DMS 273 treated with DMSO at 0.1 percent for 48 hours (cell line): ENCODE results near the gene TPM2.

Experiments used
- DNase-seq: peaks from one replicate; lab custom pipeline; 2025; lab: John Stamatoyannopoulos, UW

The TPM2 gene

DNA sequence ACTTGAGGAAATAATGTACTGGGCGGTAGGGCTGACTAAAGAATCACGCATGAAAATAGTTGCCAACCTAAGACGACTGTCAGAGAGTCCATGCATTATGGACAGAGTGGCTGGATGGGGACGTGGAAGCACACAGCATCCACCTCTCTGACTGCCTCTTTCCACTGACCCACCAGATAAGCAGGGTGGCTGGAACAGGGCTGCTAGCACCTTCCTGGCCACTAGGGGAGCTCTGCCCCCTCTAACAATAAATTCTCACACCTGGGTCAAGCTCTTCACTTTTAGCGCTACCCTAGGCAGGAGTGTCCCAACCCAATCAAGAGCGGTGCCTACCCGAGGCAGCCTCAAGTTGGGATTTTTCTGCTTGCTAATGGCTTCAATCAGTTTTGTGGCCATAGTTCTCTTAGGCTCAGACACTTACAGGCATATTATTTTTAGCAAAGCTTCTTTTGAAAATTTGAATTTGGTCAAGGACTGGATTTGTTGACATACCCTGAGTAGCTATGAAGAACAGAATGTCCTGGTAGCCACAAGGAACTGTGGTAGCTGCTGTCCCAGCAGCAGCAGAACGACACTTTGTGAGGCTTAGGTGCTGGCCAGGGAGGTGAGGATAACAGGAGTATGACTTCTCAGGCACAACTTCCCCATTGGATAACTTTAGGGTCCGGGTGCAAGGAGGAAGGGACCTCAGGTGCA is 6.9 kb upstream of the TPM2 start:
- no peak for DNase-seq

DNA sequence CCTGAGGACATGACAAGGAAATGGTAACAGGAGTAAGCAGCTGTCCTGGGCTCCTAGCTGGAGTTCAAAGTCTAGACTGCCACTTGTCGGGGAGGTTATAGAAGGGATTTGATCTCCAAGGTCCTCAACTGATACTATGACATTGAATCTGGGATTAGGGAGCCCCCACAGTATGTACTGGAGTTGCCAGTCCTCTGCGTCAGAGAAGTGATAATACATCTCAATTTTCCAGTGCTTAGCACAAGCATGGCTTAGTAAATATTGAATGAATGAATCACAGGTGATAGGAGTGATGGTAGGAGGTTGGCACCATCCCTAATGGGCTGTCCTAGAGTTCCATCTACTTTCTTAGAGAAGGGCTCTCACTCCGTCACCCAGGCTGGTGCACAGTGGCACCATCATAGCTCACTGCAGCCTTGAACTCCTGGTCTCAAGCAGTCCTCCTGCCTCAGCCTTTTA is 6.2 kb upstream of the TPM2 start:
- DNase-seq, result no peak

DNA sequence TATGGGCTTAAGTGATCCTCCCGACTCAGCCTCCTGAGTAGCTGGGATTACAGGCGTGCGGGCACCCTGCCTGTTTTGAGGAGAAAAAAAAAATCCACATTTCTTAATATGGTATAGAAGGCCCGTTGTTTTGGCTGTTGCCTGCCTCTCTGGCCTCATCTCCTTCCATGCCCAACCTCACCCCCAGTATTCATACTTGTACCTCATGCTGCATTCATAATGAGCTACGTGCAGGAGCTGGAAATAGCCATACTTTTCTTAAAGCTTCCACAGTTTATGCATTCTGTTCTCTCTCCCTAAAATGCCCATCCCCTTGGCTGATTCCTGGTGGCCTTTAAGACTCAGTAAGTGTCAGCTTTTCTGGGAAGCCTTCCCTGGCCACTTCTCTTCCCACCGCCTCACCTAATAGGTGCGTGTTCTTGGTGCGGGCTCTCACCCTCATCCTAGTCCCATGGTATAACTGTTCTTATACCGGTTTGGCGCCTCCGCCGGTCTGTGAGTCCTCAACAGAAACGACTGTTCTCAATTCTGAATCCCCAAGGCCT is 2.1 kb upstream of the TPM2 start:
- no peak for DNase-seq

DNA sequence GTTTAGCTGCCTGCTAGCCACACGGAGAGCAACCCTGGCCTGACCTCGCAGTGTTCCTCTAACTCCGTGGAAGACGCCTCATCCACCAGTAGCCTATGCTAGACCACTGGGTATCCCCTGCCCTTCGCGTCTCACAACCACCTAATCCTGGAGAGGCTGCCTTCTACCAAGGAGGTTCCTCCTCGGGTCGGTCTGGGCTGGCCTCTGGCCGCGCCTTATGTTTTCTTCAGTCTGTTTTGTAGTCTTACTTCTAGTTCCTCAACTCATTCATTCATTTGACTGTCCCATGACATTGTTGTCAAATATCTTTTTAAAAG is 1.6 kb upstream of the TPM2 start:
- DNase-seq, result no peak

DNA sequence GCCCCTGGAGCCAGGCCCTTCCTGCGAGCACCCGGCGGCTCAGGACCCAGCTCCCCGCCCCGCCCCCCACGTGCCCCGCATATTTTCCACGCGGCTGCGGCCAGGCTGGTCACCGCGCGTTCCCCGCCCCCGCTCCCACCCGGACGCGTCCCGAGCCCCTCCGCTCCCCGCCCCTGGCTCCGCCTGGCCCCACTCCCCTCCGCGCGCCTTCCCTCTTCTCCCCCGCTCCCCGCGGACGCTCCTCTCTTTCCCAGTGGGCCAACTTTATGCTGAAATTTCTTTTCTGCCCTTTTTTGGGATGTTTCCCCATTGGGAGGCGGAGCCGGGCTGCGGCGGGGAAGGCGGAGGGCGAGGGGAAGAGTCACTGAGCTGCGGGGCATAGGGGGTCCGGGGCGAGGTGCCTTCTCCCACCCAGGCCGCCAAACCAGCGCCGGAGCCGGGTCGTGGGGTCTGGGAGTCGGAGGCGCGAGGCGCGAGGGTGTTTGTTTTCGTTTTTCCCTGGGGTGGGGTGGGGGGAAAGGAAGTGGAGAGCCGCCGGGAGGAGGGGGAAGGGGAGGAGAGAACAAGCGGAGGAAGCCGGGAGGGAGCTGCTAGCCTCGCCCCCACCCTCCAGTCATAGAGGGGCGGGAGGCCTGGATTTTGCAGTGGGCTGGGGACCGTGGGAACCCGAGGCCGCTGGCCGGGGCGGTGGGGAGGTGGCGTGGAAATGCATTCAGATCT is 1.0 kb upstream of the TPM2 start:
- no peak for DNase-seq

DNA sequence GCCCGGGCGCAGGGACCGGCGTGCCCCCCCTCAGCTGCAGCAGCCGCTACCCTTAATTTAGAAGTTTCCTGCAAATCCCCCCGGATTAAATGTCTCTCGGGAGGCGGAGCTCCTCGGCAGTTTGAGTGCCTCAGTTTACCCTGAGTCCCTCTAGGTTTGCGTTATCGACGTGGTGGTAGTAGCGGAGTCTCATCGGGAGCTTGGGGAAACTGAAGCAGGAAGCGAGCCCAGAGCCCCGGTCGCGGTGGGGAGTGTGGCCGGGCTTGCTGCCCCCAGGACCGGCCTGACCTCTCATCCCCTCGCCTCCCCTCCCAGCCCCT is 529 bp upstream of the TPM2 start:
- no peak for DNase-seq

DNA sequence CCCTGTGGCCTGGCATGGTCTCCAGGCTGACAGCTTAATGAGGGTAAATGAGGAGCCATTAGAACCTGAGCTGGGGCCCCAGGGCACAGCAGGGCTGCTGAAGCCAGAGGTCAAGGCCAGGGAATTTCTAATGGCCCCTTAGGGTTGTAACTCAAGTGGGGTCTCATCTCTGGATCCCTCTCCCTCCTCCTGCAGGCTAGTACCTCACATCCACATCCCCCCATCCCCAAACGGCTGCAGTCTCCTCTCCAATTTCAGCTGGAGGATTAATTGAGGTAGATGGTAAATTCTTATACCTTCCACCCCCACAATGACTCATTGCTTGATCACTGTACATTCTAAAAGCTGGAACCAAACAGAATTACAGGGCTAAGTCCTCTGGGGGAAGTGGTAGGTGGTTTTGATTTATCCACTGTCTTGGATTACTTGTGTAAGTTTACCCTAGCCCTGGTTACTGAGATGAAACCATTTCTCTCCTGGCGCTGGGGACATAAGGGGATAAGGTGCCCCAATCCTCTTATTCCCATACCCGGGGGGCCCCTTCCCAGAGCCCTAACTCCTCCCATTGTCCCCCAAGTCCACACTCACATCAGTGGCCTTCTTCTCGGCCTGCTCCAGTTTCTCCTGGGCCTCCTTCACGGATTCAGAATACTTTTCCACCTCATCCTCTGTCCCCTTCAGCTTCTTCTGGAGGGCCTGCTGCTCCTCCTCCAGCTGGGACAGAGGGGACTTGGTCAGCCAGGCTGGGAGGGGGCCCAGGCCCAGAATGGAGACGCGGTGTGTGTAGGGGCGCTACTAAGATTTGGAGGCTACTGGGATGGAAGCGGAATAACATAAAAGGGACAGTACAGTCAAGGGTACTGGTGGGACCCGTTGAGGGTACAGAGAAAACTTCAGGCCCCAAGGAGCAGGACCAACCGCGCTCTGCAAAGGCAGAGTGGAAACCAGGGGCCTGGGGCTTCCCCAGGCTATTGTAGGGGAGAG is 875 bp downstream of the TPM2 start:
- DNase-seq, result peak; percentile 18

DNA sequence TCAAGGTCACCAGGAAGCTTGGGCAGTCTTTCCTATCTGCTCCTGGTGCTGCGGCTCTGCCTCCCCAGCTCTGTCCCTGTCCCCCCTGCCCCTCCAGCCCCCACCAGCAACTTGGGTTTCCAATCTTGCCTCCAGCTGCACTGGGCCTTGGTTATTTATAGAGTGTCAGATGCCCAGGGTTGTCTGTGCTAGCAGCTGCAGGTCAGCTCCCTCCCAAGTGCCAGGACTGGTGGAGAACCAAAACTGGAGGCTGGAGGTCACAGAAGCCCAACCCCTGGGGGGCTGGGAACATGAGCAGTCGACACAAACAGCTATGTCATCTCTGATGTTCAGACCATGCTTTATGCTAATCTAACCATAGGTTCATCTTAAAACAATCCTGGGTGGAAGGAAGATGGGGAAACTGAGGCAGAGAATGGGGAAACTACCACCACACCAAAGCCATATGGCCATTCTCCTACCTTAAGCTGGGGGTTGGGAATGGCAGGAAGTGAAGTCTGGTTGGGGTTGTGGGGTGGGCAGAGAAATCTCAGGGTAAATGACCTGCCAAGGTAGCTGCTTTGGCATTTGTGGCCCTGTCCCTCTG is 1.7 kb downstream of the TPM2 start:
- DNase-seq, result no peak

DNA sequence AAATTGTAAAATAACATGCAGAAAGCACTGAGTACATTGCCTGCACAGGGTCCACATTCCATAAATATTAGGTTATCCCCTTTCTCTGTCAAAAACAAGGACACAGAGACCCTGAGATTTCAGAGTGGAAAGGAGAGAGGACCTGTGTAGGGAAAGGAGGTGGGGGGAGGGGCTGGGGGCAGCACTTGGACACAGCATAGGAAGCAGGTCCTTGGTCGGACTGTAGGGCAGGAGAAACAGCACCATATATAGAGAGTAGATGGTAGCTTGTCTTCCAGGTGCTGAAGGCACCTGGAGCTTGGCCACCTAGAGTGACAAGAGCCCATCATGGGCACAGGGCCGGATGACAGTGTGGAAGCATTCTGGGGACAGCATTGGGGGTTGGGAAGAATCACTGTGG is 2.4 kb downstream of the TPM2 start:
- DNase-seq, result no peak

DNA sequence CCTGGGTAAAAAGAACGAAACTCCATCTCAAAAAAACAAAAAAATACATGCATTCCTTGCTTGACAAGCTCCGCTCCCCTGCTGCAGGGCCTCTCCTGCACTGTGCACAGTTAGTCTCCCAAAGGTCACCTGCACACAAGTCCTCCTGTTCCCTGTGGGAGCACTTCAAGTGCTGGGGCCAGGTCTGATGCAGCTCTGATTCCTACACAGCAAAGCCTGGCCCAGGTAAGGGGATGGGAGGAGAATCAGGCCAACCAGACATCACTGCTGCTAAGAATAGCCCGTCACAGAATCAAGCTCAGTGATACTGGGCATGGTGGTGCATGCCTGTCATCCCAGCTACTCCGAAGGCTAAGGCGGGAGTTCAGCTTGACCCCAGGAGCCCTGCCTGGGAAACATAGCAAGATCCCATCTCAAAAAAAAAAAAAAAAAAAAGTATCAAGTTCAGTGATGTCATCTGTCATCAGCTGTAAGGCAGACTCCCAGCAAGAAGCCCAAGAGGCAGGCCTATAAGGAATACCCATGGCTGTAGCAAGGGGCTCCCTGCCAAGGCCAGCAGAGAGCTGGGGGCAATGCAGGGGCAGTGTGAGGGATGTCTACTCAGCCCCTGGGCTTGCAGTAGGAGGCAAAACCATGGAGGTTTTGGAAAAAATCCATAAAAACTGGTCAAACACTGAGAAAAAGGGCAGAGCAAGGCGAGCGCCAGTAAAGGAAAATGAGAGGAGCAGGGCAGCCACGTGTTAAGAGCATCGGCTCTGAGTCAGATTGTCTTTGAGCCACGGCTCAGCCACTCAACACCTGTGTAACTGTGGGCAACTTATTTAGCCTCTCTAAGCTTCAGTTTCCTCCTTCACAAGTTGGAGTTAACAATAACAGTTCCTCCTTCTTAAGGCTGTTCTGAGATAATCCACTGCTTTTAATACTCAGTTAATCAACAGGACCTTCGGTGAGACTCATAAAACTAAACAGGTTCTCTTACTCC is 3.2 kb downstream of the TPM2 start:
- DNase-seq, result no peak

DNA sequence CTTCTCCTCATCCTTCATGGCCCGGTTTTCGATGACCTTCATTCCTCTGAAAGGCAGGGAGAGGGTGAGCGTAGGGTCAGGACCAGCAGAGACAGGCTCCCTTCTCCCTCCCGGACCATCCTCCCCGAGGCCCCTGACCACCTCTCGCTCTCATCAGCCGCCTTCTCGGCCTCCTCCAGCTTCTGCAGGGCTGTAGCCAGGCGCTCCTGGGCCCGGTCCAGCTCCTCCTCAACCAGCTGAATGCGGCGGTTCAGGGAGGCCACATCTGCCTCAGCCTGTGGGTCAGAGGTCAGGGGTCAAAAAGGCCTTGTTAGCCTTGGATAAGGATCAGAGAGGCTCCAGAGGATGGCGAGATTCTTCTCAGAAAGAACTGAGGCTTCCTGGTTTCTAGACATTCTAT is 4.2 kb downstream of the TPM2 start:
- no peak for DNase-seq

DNA sequence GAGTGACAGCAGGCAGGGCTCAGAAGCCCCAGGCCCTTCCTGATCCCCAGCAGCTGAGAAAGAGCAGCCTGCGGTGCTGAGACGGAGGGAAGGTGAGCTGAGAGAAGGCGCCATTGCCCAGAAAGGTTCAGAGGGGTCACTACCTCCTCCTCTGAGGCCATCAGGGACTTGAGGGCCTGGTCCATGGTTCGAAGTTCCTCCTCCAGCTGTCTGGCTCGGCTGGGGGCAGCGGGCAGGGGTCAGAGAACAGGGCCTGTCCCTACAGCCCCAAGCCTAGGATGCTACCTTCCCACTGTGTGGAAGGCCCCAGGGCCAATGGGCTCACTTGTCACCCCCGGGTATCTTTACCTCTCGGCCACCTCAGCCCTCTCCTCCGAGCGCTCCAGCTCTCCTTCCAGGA is 4.8 kb downstream of the TPM2 start:
- no peak for DNase-seq

DNA sequence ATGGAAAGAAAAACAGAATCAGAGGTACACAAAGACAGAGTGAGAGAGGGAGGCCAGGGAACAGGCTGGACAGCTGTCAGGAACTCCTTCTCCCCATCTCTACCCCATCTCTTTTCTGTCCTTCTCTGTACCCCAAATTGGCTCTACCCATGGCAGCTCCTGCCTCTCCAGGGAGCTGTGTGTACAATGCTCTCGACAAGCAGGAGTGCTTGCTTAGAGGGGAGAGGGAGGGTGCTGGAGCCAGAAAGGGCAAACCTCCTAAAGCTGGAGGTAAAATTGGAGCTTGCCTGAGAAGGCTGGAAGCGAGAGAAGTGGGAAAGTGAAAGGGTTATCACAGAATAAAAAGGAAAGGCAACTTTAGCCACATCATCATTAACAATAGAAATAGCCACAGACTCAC is 6.4 kb downstream of the TPM2 start:
- DNase-seq, result no peak

DNA sequence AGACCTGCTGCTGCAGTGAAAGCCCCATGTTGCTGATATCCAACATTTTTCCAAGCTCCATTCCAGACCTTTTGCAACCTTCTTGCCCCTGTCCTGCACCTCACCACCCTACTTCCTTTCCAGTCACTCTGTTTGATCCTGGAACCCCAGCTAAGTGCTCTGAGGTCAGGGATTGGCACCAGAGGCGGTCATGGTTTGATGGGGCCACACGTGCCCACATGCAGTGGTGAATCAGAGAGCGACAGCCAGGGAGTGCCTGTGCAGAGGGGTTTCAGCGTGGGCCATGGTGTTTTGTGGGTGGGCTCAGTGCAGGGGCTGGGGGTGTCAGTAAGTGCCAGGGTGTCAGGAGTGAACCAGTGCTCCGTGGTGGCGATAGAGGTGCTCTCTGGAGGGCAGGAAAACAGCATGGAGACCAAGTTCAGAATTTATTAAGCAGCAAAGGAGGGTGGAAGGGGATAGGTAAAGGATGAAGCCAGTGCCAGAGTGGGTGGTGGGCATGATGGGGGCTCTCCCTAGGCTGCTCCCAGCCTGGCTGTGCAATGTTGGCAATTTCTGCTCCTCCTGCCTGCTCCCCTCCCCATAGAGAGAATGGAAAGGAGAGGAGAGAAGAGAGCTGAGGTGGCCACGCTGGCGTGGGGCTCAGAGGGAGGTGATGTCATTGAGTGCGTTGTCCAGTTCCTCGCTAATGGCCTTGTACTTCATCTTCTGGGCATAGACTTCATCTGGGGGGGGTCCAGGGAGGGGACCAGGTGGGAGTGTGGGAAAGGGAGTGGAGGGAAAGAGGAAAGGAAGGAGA is 7.0 kb downstream of the TPM2 start:
- no peak for DNase-seq

DNA sequence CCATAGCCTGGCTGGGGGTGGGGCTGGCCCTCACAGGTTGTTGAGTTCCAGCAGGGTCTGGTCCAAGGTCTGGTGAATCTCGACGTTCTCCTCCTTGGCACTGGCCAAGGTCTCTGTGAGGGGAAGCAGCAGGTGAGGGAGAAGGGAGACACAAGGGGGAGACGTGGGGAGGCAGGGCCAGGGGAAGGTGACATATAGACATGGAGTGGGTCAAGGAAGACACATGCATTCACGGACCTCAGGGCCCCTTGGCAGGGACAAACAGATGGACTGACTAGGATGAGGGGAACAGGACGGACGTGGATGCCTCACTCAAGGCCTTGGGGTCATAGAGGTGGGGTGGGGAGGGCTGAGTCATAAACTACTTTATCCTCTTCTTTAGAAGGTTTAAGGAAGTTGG is 7.7 kb downstream of the TPM2 start:
- no peak for DNase-seq

DNA sequence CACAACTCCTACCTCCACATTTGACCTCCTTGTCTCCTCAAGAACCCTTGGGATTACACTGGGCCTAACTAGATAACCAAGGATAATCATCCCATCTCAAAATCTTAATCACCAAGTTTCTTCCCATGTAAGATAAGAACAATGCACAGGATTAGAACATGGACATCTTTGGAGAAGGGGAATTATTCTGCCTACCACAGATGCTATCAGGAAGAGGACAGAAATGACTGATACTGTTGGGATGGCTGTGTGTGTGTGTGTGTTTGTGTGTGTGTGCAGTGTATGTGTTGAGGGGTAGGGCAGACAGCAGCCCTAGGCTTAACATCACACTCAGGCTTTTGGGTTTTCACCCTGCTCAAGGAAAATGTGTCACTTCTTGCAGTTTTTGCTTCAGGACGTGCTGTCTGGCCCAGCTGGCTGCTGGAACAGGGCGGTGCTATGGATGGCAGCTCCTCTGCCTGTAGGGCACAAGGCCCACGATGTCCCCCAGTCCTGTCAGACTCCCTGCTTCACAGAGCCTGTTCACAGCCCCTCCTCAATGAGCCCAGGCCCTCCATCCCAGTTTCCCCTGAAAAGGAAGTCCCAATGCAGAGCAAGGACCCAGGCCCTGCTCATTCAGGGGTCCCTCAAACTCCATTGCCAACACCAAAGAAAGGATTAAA is 8.3 kb downstream of the TPM2 start:
- no peak for DNase-seq

DNA sequence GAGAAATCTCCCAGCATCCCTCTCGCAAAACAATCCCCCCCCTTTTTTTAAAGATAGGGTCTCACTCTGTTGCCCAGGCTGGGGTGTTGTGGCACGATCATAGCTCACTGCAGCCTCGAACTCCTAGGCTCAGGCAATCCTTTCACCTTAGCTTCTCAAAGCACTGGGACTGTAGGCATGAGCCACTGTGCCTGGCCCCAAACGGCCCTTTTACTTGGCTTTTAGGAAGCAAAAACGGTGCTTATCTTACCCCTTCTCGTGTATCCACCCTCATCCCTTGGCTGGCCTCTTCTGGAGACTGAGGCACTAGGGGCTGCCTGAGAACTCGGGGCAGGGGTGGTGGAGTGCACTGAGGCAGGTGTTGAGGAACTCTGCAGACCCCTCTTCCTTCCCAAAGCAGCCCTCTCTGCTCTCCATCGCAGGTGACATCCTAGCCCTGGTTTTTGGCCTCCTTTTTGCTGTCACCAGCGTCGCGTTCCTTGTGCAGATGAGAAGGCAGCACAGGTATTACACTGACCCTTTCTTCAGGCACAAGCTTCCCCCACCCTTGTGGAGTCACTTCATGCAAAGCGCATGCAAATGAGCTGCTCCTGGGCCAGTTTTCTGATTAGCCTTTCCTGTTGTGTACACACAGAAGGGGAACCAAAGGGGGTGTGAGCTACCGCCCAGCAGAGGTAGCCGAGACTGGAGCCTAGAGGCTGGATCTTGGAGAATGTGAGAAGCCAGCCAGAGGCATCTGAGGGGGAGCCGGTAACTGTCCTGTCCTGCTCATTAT is 9.2 kb downstream of the TPM2 start:
- DNase-seq, result no peak

DNA sequence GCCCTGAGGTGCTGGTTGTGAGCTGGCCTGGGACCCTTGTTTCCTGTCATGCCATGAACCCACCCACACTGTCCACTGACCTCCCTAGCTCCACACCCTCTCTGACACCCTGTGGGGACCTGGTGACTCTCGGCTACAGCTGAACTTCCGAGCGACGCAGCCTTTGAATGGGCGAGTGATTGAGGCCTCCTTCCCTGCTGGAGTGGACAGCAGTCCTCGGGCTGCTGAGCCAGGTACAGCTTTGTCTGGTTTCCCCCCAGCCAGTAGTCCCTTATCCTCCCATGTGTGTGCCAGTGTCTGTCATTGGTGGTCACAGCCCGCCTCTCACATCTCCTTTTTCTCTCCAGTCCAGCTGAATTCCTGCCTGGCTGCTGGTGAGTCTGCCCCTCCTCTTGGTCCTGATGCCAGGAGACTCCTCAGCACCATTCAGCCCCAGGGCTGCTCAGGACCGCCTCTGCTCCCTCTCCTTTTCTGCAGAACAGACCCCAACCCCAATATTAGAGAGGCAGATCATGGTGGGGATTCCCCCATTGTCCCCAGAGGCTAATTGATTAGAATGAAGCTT is 9.9 kb downstream of the TPM2 start:
- no peak for DNase-seq

DNA sequence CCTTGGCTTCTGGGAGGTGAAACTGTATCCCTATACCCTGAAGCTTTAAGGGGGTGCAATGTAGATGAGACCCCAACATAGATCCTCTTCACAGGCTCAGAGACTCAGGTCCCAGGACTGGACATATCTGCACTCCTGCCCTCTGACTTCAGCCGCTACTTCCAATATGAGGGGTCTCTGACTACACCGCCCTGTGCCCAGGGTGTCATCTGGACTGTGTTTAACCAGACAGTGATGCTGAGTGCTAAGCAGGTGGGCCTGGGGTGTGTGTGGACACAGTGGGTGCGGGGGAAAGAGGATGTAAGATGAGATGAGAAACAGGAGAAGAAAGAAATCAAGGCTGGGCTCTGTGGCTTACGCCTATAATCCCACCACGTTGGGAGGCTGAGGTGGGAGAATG is 10.6 kb downstream of the TPM2 start:
- no peak for DNase-seq
